Measurements from ENCODE around the gene ANHX. TPM values are rescaled to one million over a fixed set of nuclear protein-coding genes. Genes with fewer than 3 reads are reported as not detected.

ANHX gene
- total RNA-seq, 1 donor from 2014 or later: not detected

GRCh38 chr12:133202493-133203343 is 33.0 kb downstream of the ANHX start:
- no peak for ATAC-seq

GRCh38 chr12:133201888-133202287 is 33.8 kb downstream of the ANHX start:
- no peak for ATAC-seq

GRCh38 chr12:133192847-133193246 is 42.8 kb downstream of the ANHX start:
- no peak for ATAC-seq

- ATAC-seq: no peak
These were observed 45.5 kb downstream of the ANHX start for GRCh38 chr12:133190176-133190575.

- ATAC-seq: peak; percentile 99
These were observed 54.3 kb downstream of the ANHX start, which contains the start of gene ZNF268 for GRCh38 chr12:133181238-133181959. ZNF268 (plus strand) TSS chr12:133181495; CDS start chr12:133181998, 503 bp downstream.

- no peak for ATAC-seq
These were observed 55.0 kb downstream of the ANHX start for GRCh38 chr12:133180669-133181068.

- no peak for ATAC-seq
These were observed 60.8 kb downstream of the ANHX start for GRCh38 chr12:133174901-133175300.

- ATAC-seq: no peak
These were observed 63.2 kb downstream of the ANHX start for GRCh38 chr12:133172491-133172890.

Other genes with a start within 250 kb of the ANHX start
- 4.7 TPM for gene ZNF26, start 249.5 kb downstream of the ANHX start, total RNA-seq
- 5.5 TPM for gene ZNF84, start 198.4 kb downstream of the ANHX start, total RNA-seq
- 11.4 TPM for gene ZNF140, start 155.0 kb downstream of the ANHX start, total RNA-seq
- 0.64 TPM for gene ZNF891, start 105.6 kb downstream of the ANHX start, total RNA-seq
- 2.4 TPM for gene ZNF10, start 105.2 kb downstream of the ANHX start, total RNA-seq
- gene ZNF268, start 54.4 kb downstream of the ANHX start, total RNA-seq: 13.0 TPM

Measured in esophagus mucosa (tissue), 1 donor.